Measurements from ENCODE around the gene NXPH2.
"Not testable (repeated sequence)": the region's sequence is repeated elsewhere in the genome, so short reads cannot be mapped to it uniquely, and the experiment has no call there.

NXPH2 gene

GRCh38 chr2:138711812-138712211 is 68.4 kb downstream of the NXPH2 start:
- no peak for DNase-seq (ENCODE audit: low spot score)

GRCh38 chr2:138708682-138709241 is 71.4 kb downstream of the NXPH2 start:
- DNase-seq (ENCODE audit: low spot score) = no peak

GRCh38 chr2:138707392-138708074 is 72.7 kb downstream of the NXPH2 start:
- no peak for DNase-seq (ENCODE audit: low spot score)

- no peak for DNase-seq (ENCODE audit: low spot score)
These were observed 76.9 kb downstream of the NXPH2 start for GRCh38 chr2:138703242-138703641.

- no peak for DNase-seq (ENCODE audit: low spot score)
These were observed 79.5 kb downstream of the NXPH2 start for GRCh38 chr2:138700716-138701115.

GRCh38 chr2:138699421-138699820 is 80.8 kb downstream of the NXPH2 start:
- no peak for DNase-seq (ENCODE audit: low spot score)

- DNase-seq (ENCODE audit: low spot score) = no peak
These were observed 81.8 kb downstream of the NXPH2 start for GRCh38 chr2:138698428-138698827.

- DNase-seq (ENCODE audit: low spot score) = no peak
These were observed 88.5 kb downstream of the NXPH2 start for GRCh38 chr2:138691667-138692066.

- no peak for DNase-seq (ENCODE audit: low spot score)
These were observed 90.5 kb downstream of the NXPH2 start for GRCh38 chr2:138689705-138690104.

- DNase-seq (ENCODE audit: low spot score) = no peak
These were observed 98.0 kb downstream of the NXPH2 start for GRCh38 chr2:138682163-138682562.

- DNase-seq (ENCODE audit: low spot score) = no peak
These were observed 103.0 kb downstream of the NXPH2 start for GRCh38 chr2:138677221-138677620.

GRCh38 chr2:138676619-138677021 is 103.6 kb downstream of the NXPH2 start:
- no peak for DNase-seq (ENCODE audit: low spot score)

GRCh38 chr2:138671566-138671965 is 108.6 kb downstream of the NXPH2 start:
- DNase-seq (ENCODE audit: low spot score) = no peak

- no peak for DNase-seq (ENCODE audit: low spot score)
These were observed 109.5 kb downstream of the NXPH2 start for GRCh38 chr2:138670734-138671133.

GRCh38 chr2:138665937-138666336 is 114.3 kb downstream of the NXPH2 start:
- DNase-seq (ENCODE audit: low spot score) = no peak

- no peak for DNase-seq (ENCODE audit: low spot score)
These were observed 121.8 kb downstream of the NXPH2 start for GRCh38 chr2:138658187-138658894.

- DNase-seq (ENCODE audit: low spot score) = no peak
These were observed 126.0 kb downstream of the NXPH2 start for GRCh38 chr2:138654146-138654545.

- no peak for DNase-seq (ENCODE audit: low spot score)
These were observed 127.8 kb downstream of the NXPH2 start for GRCh38 chr2:138652378-138652777.

GRCh38 chr2:138649571-138649970 is 130.6 kb downstream of the NXPH2 start:
- no peak for DNase-seq (ENCODE audit: low spot score)

- no peak for DNase-seq (ENCODE audit: low spot score)
These were observed 131.6 kb downstream of the NXPH2 start for GRCh38 chr2:138648606-138649005.

- not testable (repeated sequence) for DNase-seq (ENCODE audit: low spot score)
These were observed 135.4 kb downstream of the NXPH2 start for GRCh38 chr2:138644776-138645175.

GRCh38 chr2:138640921-138641676 is 139.1 kb downstream of the NXPH2 start:
- no peak for DNase-seq (ENCODE audit: low spot score)

GRCh38 chr2:138637686-138638085 is 142.5 kb downstream of the NXPH2 start:
- DNase-seq (ENCODE audit: low spot score) = no peak
